ENCODE results near the gene SRRT. TPM values are rescaled to one million over a fixed set of nuclear protein-coding genes. Genes with fewer than 3 reads are reported as not detected.

Gene SRRT
- total RNA-seq, 1 donor from 2014 or later = 60.4 TPM

DNA sequence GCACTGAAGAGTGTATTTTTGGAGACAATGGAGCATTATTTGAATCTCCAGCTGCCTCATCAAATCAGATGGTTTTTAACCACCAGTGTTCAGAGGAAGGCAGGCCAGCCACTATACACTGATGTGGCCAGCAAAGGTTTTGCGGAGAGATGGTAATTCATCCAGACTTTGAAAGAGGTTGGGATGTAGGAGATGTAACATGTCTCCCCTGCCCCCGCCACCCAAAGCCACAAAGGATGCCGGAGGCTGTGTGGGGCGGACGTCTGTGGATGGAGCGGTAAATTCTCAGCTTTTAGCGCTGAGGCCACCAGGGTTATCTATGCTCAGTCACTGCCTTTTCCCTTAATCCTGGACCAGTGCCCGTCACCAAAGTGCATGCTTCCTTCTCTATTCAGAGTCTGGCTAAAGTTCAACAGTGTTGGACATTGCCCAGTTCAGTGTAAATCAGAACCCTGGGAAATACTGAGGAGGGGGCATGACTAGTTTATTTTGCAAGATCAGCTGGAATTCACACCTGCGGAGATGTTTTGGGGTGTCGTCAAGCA is 11.4 kb upstream of the SRRT start:
- no peaks in the 10 kb centered on the region for H3K36me3 ChIP-seq
- no peaks in the 10 kb centered on the region for H3K9me3 ChIP-seq (ENCODE audit: low read depth)
- H3K9ac ChIP-seq = no peak overlapping the region
- no peak overlapping the region for H3K4me2 ChIP-seq
- H3K4me3 ChIP-seq = no peak overlapping the region
- DNase-seq (ENCODE audit: low spot score) = no peak
- peaks cover 16% of the 10 kb centered on the region for H3K79me2 ChIP-seq (ENCODE audit: low read depth)
- peaks cover 7% of the 10 kb centered on the region for H3K36me3 Mint-ChIP-seq
- H3K27me3 ChIP-seq = no peaks in the 10 kb centered on the region
- H3K27ac ChIP-seq = no peak overlapping the region
- H3F3A ChIP-seq (ENCODE audit: low read depth) = peaks cover 10% of the 10 kb centered on the region
- H4K20me1 ChIP-seq (ENCODE audit: low read depth) = no peaks in the 10 kb centered on the region
- H2AFZ ChIP-seq (replicated peaks) = no peak overlapping the region
- H3K4me1 ChIP-seq = peaks cover 9% of the 10 kb centered on the region
- H3K4me1 Mint-ChIP-seq = peaks cover 11% of the 10 kb centered on the region
- H3K27ac Mint-ChIP-seq = no peak overlapping the region
- no peaks in the 10 kb centered on the region for H3K9me3 Mint-ChIP-seq
- TF ChIP-seq EZH2phosphoT487 (IDR thresholded peaks at IDR 0.05) (no peak), CTCF (IDR thresholded peaks at IDR 0.05) (no peak), EZH2 (IDR thresholded peaks at IDR 0.05) (no peak)
- H3K27me3 Mint-ChIP-seq (ENCODE audit: insufficient read depth, low read depth) = peaks cover 5% of the 10 kb centered on the region
- H3K4me3 Mint-ChIP-seq = no peak overlapping the region

DNA sequence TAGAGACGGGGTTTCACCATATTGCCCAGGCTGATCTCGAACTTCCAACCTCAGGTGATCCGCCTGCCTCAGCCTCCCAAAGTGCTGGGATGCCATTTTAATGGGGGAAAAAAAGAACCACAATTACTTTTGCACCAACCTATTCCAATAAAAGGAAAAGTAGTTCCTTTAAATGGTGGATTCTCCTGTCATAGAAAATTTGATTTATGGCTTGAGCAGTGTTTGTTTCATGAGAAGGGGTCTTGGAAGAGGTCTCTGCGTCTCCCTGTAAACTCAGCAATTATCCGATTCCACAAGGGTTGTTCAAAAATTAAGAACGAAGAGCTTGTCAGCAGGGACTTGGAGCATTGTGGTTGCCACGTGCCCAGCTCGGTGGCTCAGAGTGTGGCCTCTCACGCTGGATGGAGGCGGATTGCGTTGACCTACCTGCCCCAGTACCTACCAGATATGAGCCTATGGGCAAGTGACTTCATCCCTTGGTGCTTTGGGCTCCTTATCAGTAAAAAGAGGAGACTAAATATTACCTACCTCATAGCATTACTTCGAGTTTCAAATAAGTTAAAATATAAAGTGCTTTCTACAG is 10.5 kb upstream of the SRRT start:
- Mint-ChIP-seq H3K4me3 (no peak overlapping the region), H3K4me1 (peaks cover 11% of the 10 kb centered on the region), H3K27me3 (ENCODE audit: insufficient read depth, low read depth) (peaks cover 5% of the 10 kb centered on the region), H3K27ac (peak overlapping the region; percentile 17), H3K36me3 (peaks cover 7% of the 10 kb centered on the region), H3K9me3 (no peaks in the 10 kb centered on the region)
- H3K9ac ChIP-seq = no peak overlapping the region
- no peaks in the 10 kb centered on the region for H3K36me3 ChIP-seq
- no peak for DNase-seq (ENCODE audit: low spot score)
- H3K4me1 ChIP-seq = peaks cover 13% of the 10 kb centered on the region
- H3K27me3 ChIP-seq = no peaks in the 10 kb centered on the region
- peaks cover 10% of the 10 kb centered on the region for H3F3A ChIP-seq (ENCODE audit: low read depth)
- no peak for TF ChIP-seq EZH2phosphoT487 (IDR thresholded peaks at IDR 0.05)
- TF ChIP-seq CTCF (IDR thresholded peaks at IDR 0.05) = no peak
- TF ChIP-seq EZH2 (IDR thresholded peaks at IDR 0.05) = no peak
- H2AFZ ChIP-seq (replicated peaks) = no peak overlapping the region
- H3K27ac ChIP-seq = no peak overlapping the region
- H3K4me3 ChIP-seq = no peak overlapping the region
- no peaks in the 10 kb centered on the region for H3K9me3 ChIP-seq (ENCODE audit: low read depth)
- no peaks in the 10 kb centered on the region for H4K20me1 ChIP-seq (ENCODE audit: low read depth)
- H3K4me2 ChIP-seq = no peak overlapping the region
- peaks cover 25% of the 10 kb centered on the region for H3K79me2 ChIP-seq (ENCODE audit: low read depth)

- peaks cover 13% of the 10 kb centered on the region for H3K4me1 ChIP-seq
- Mint-ChIP-seq H3K27ac (peak overlapping the region; percentile 42), H3K9me3 (no peaks in the 10 kb centered on the region), H3K4me1 (peaks cover 11% of the 10 kb centered on the region), H3K4me3 (peak overlapping the region; percentile 39), H3K36me3 (peaks cover 5% of the 10 kb centered on the region), H3K27me3 (ENCODE audit: insufficient read depth, low read depth) (peaks cover 5% of the 10 kb centered on the region)
- no peaks in the 10 kb centered on the region for H4K20me1 ChIP-seq (ENCODE audit: low read depth)
- no peaks in the 10 kb centered on the region for H3K27me3 ChIP-seq
- H3K27ac ChIP-seq = no peak overlapping the region
- peaks cover 10% of the 10 kb centered on the region for H3F3A ChIP-seq (ENCODE audit: low read depth)
- no peak overlapping the region for H3K4me2 ChIP-seq
- no peak overlapping the region for H3K9ac ChIP-seq
- no peak overlapping the region for H2AFZ ChIP-seq (replicated peaks)
- no peaks in the 10 kb centered on the region for H3K36me3 ChIP-seq
- TF ChIP-seq CTCF (IDR thresholded peaks at IDR 0.05) (no peak), EZH2phosphoT487 (IDR thresholded peaks at IDR 0.05) (no peak), EZH2 (IDR thresholded peaks at IDR 0.05) (no peak)
- H3K79me2 ChIP-seq (ENCODE audit: low read depth) = peaks cover 26% of the 10 kb centered on the region
- H3K9me3 ChIP-seq (ENCODE audit: low read depth) = no peaks in the 10 kb centered on the region
- H3K4me3 ChIP-seq = no peak overlapping the region
- DNase-seq (ENCODE audit: low spot score) = no peak
These were observed 9.5 kb upstream of the SRRT start for GRCh38 chr7:100865372-100865911.
